ENCODE data around the gene TSPAN13. TPM values are rescaled to one million over a fixed set of nuclear protein-coding genes. Genes with fewer than 3 reads are reported as not detected.

Gene TSPAN13
- total and polyA plus RNA-seq, 10 of the 15 experiments (the other 5 are each of a cell fraction or from before 2014, with no cell fraction given): 0.26 to 0.37 TPM; not detected in 8

GRCh38 chr7:16755397-16755796, 1.8 kb downstream of the TSPAN13 start:
- H3K4me1 ChIP-seq (ENCODE audit: control insufficient read depth, insufficient read depth, low read length): no peaks in the 10 kb centered on the region
- no TSS peak for BruUV-seq (replicated peaks)
- no peak overlapping the region for H3K4me3 ChIP-seq
- no peak overlapping the region for H2AFZ ChIP-seq (ENCODE audit: control insufficient read depth, low read depth, low read length)
- POLR2A ChIA-PET: no interaction called here
- H3K27me3 ChIP-seq (replicated peaks in 1 of 2; ENCODE audit: control insufficient read depth in 2 of 2, insufficient read depth in 2 of 2, low read length in 1 of 2): peaks cover 5 to 14% of the 10 kb centered on the region in 2 experiments
- no peaks in the 10 kb centered on the region for H4K20me1 ChIP-seq (ENCODE audit: control insufficient read depth, insufficient read depth)
- H3K4me2 ChIP-seq (ENCODE audit: control insufficient read depth, insufficient read depth): no peak overlapping the region
- no peaks in the 10 kb centered on the region for H3K36me3 ChIP-seq (ENCODE audit: control insufficient read depth in 2 of 2, insufficient read depth in 2 of 2, low read length in 1 of 2)
- no peak for ATAC-seq
- H3K27ac ChIP-seq (ENCODE audit: control insufficient read depth, insufficient read depth): no peak overlapping the region
- no peak for FAIRE-seq
- no peaks in the 10 kb centered on the region for H3K9me3 ChIP-seq (replicated peaks; ENCODE audit: control insufficient read depth, insufficient read depth, low read length)
- in situ Hi-C loops (cut with MboI) (no loop called here), intact Hi-C loops (cut with micrococcal nuclease; ENCODE audit: unreplicated experiment) (no loop called here)
- CTCF ChIA-PET: no interaction called here
- TF ChIP-seq YY1 (IDR thresholded peaks at IDR 0.05; ENCODE audit: low read depth, low read length): no peak
- no peak for TF ChIP-seq MYC (IDR thresholded peaks at IDR 0.05; ENCODE audit: insufficient read depth, insufficient read length, insufficient replicate concordance, low read length, severe bottlenecking)
- TF ChIP-seq TBL1XR1 (IDR thresholded peaks at IDR 0.05; ENCODE audit: low read depth, low read length): no peak
- TF ChIP-seq KLF5 (IDR thresholded peaks at IDR 0.05; ENCODE audit: partially characterized antibody): no peak
- no peak for TF ChIP-seq TAF1 (IDR thresholded peaks at IDR 0.05; ENCODE audit: borderline replicate concordance, low read depth, low read length)
- no peak for TF ChIP-seq PAX5 (IDR thresholded peaks at IDR 0.05; ENCODE audit: borderline replicate concordance, low read depth, low read length)
- no peak for TF ChIP-seq ZBED1 (IDR thresholded peaks at IDR 0.05; ENCODE audit: borderline replicate concordance)
- TF ChIP-seq CHD4 (IDR thresholded peaks at IDR 0.05): no peak
- TF ChIP-seq CBX3 (IDR thresholded peaks at IDR 0.05; ENCODE audit: borderline replicate concordance, low read depth): no peak
- no peak for TF ChIP-seq MEF2A (IDR thresholded peaks at IDR 0.05; ENCODE audit: insufficient read depth, low read depth, low read length)
- no peaks in the 10 kb centered on the region for H3K79me2 ChIP-seq (ENCODE audit: control insufficient read depth, insufficient read depth, low read length)
- SMC1A ChIA-PET (ENCODE audit: uncharacterized antibody, unreplicated experiment): interaction anchor here (1.3 kb wide), 1 partner anchor 10 kb away, joined by 3 read pairs; no protein-coding TSS in a partner anchor
- RAD21 ChIA-PET (ENCODE audit: unreplicated experiment): no interaction called here
- H3K9ac ChIP-seq (ENCODE audit: control insufficient read depth, insufficient read depth, low read length): no peak overlapping the region
- DNase-seq (ENCODE audit: low read depth, low spot score): no peak

DNA sequence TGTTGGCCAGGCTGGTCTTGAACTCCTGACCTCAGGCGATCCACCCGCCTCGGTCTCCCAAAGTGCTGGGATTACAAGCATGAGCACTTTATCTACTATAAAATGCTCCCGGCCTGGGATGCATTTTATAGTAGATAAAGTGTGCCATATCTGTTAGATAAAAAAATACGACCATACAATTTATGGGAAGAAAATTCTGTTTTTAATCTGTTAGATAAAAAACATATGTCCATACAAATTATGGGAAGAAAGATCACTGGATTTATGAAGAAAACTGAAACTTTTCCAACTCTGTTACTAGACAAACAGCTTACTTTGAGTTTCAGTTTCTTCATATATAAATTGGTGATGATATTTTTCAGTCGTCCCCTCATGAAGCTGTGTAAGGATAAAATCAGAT, 4.5 kb downstream of the TSPAN13 start:
- H3K9ac ChIP-seq (ENCODE audit: control insufficient read depth, insufficient read depth, low read length): no peak overlapping the region
- FAIRE-seq (no peak), ATAC-seq (no peak), DNase-seq (ENCODE audit: low read depth, low spot score) (no peak)
- H3K36me3 ChIP-seq (ENCODE audit: control insufficient read depth in 2 of 2, insufficient read depth in 2 of 2, low read length in 1 of 2): no peaks in the 10 kb centered on the region
- intact Hi-C loops (cut with micrococcal nuclease; ENCODE audit: unreplicated experiment): no loop called here
- no peak overlapping the region for H2AFZ ChIP-seq (ENCODE audit: control insufficient read depth, low read depth, low read length)
- in situ Hi-C loops (cut with MboI): no loop called here
- H3K27me3 ChIP-seq (replicated peaks in 1 of 2; ENCODE audit: control insufficient read depth in 2 of 2, insufficient read depth in 2 of 2, low read length in 1 of 2): peaks cover 5 to 12% of the 10 kb centered on the region in 2 experiments
- ChIA-PET SMC1A (ENCODE audit: uncharacterized antibody, unreplicated experiment) (no interaction called here), CTCF (no interaction called here), POLR2A (no interaction called here), RAD21 (ENCODE audit: unreplicated experiment) (no interaction called here)
- WGBS (ENCODE audit: insufficient coverage, insufficient replicate concordance, low lambda C conversion rate, missing lambda C conversion rate): 64% methylated on average over 6 of the region's 6 CpGs
- no peaks in the 10 kb centered on the region for H3K4me1 ChIP-seq (ENCODE audit: control insufficient read depth, insufficient read depth, low read length)
- H3K79me2 ChIP-seq (ENCODE audit: control insufficient read depth, insufficient read depth, low read length): no peaks in the 10 kb centered on the region
- H4K20me1 ChIP-seq (ENCODE audit: control insufficient read depth, insufficient read depth): no peaks in the 10 kb centered on the region
- no peak overlapping the region for H3K4me2 ChIP-seq (ENCODE audit: control insufficient read depth, insufficient read depth)
- TF ChIP-seq MTA3 (IDR thresholded peaks at IDR 0.05; ENCODE audit: borderline replicate concordance, low read length) (no peak), NFYA (IDR thresholded peaks at IDR 0.05; ENCODE audit: borderline replicate concordance, low read depth, low read length) (no peak), RAD51 (IDR thresholded peaks at IDR 0.05) (no peak), CREM (IDR thresholded peaks at IDR 0.05; ENCODE audit: low read depth) (no peak)
- H3K27ac ChIP-seq (ENCODE audit: control insufficient read depth, insufficient read depth): no peak overlapping the region
- no TSS peak for BruUV-seq (replicated peaks)
- H3K4me3 ChIP-seq: no peak overlapping the region
- H3K9me3 ChIP-seq (replicated peaks; ENCODE audit: control insufficient read depth, insufficient read depth, low read length): no peaks in the 10 kb centered on the region

All from GM12878 (cell line).